GM18511 (cell line): Measurements from ENCODE around the gene WDR33.

ENCODE experiments used
- ATAC-seq: cut with Tn5 transposase; IDR thresholded peaks from one replicate; pipeline ENCODE4 v1.9.1; 2021; ENCODE audit warnings: mild to moderate bottlenecking, moderate library complexity; ENCODE audit not compliant: unreplicated experiment

WDR33 gene

GRCh38 chr2:127722807-127723206 lies 88.2 kb downstream of the WDR33 start:
- no peak for ATAC-seq

GRCh38 chr2:127721978-127722355 lies 89.0 kb downstream of the WDR33 start:
- no peak for ATAC-seq

GRCh38 chr2:127721311-127721977 lies 89.5 kb downstream of the WDR33 start:
- no peak for ATAC-seq

- no peak for ATAC-seq
These were observed 91.4 kb downstream of the WDR33 start for GRCh38 chr2:127719301-127720218.

- no peak for ATAC-seq
These were observed 92.7 kb downstream of the WDR33 start for GRCh38 chr2:127718271-127718670.

GRCh38 chr2:127715778-127716449 lies 95.1 kb downstream of the WDR33 start:
- no peak for ATAC-seq

GRCh38 chr2:127713562-127713961 lies 97.4 kb downstream of the WDR33 start:
- no peak for ATAC-seq

GRCh38 chr2:127712999-127713398 lies 98.0 kb downstream of the WDR33 start:
- ATAC-seq = no peak

GRCh38 chr2:127709336-127709735 lies 101.6 kb downstream of the WDR33 start:
- no peak for ATAC-seq

GRCh38 chr2:127707890-127708648 lies 102.9 kb downstream of the WDR33 start:
- ATAC-seq = no peak

- ATAC-seq = no peak
These were observed 104.6 kb downstream of the WDR33 start for GRCh38 chr2:127706215-127706990.

GRCh38 chr2:127705391-127706065 lies 105.4 kb downstream of the WDR33 start:
- no peak for ATAC-seq

- ATAC-seq = no peak
These were observed 106.2 kb downstream of the WDR33 start for GRCh38 chr2:127704641-127705390.

- ATAC-seq = no peak
These were observed 107.7 kb downstream of the WDR33 start for GRCh38 chr2:127703282-127703681.

GRCh38 chr2:127702395-127703009 lies 108.5 kb downstream of the WDR33 start:
- ATAC-seq = no peak

GRCh38 chr2:127701651-127702394 lies 109.1 kb downstream of the WDR33 start:
- peak; percentile 43 for ATAC-seq

GRCh38 chr2:127701193-127701650 lies 109.7 kb downstream of the WDR33 start, which contains the start of gene SFT2D3:
Gene SFT2D3 (plus strand): TSS chr2:127701497. CDS start chr2:127701529, 32 bp downstream.
- peak; percentile 76 for ATAC-seq
